IMR-90 (cell line): Measurements from ENCODE around the gene KHK.

Source experiments
- BHLHE40 ChIP-seq: fragments of 150-350 bp; IDR thresholded peaks from 2 replicates; pipeline ENCODE4 v1.6.1; 2016; ENCODE audit warnings: mild to moderate bottlenecking, low read depth, low read length
- CHD1 ChIP-seq: IDR thresholded peaks from 2 replicates; pipeline ENCODE4 v1.6.1; 2012; ENCODE audit warnings: low read depth, low read length, improper control_type of control experiment
- CTCF ChIP-seq: conservative IDR thresholded peaks from 2 replicates; pipeline ENCODE4 v1.5.1; 2012; ENCODE audit warnings: mild to moderate bottlenecking, low read depth, low read length, improper control_type of control experiment
- FOS ChIP-seq: fragments of 150-350 bp; IDR thresholded peaks from 2 replicates; pipeline ENCODE4 v1.6.1; 2016; ENCODE audit warnings: low read depth, low read length
- MAFK ChIP-seq: IDR thresholded peaks from 2 replicates; pipeline ENCODE4 v1.6.1; 2012; ENCODE audit warnings: low read depth, low read length, improper control_type of control experiment
- MAZ ChIP-seq: IDR thresholded peaks from 2 replicates; pipeline ENCODE4 v1.6.1; 2012; ENCODE audit warnings: low read depth, mild to moderate bottlenecking, low read length, improper control_type of control experiment, moderate library complexity, borderline replicate concordance
- POLR2A ChIP-seq: IDR thresholded peaks from 2 replicates; pipeline ENCODE4 v1.6.1; 2012; ENCODE audit warnings: mild to moderate bottlenecking, low read depth, low read length
- RAD21 ChIP-seq: IDR thresholded peaks from 2 replicates; pipeline ENCODE4 v1.6.1; 2012; ENCODE audit warnings: low read length, improper control_type of control experiment
- SMC3 ChIP-seq: fragments of 150-350 bp; IDR thresholded peaks from 2 replicates; pipeline ENCODE4 v1.6.1; 2016; ENCODE audit warnings: low read depth, mild to moderate bottlenecking, antibody characterized with exemption, low read length, moderate library complexity
- USF2 ChIP-seq: fragments of 150-350 bp; IDR thresholded peaks from 2 replicates; pipeline ENCODE4 v1.6.1; 2017; ENCODE audit warnings: mild to moderate bottlenecking, antibody characterized with exemption, low read length, low read depth

- TF ChIP-seq CTCF (no peak), MAFK (no peak), POLR2A (no peak), FOS (no peak), MAZ (no peak), SMC3 (no peak), BHLHE40 (no peak), CHD1 (no peak), RAD21 (no peak), USF2 (no peak)
Measured at GRCh38 chr2:27074738-27075565, 11.6 kb upstream of the KHK start.
